ENCODE data around the gene ARID2.

GRCh38 chr12:45688183-45688582 is 41.3 kb upstream of the ARID2 start:
- TF ChIP-seq POLR2A (IDR thresholded peaks at IDR 0.05; ENCODE audit: low read length) (no peak), GATA1 (IDR thresholded peaks at IDR 0.05; ENCODE audit: low read depth, low read length) (no peak)
